Measurements from ENCODE around the gene SLC44A5. TPM values are rescaled to one million over a fixed set of nuclear protein-coding genes. Genes with fewer than 3 reads are reported as not detected.

The SLC44A5 gene
- total RNA-seq, 1 donor from 2014 or later = 15.4 TPM

GRCh38 chr1:75471252-75471651 lies 139.7 kb downstream of the SLC44A5 start:
- TF ChIP-seq CTCF (IDR thresholded peaks at IDR 0.05; ENCODE audit: partially characterized antibody, unreplicated experiment) = no peak
- H3K36me3 Mint-ChIP-seq (ENCODE audit: unreplicated experiment) = no peaks in the 10 kb centered on the region
- no peak overlapping the region for H3K27ac Mint-ChIP-seq (ENCODE audit: unreplicated experiment)
- H3K4me3 Mint-ChIP-seq (ENCODE audit: unreplicated experiment) = no peak overlapping the region
- no peak for DNase-seq
- no peaks in the 10 kb centered on the region for H3K4me1 Mint-ChIP-seq (ENCODE audit: low read depth, unreplicated experiment)
- no peaks in the 10 kb centered on the region for H3K9me3 Mint-ChIP-seq (ENCODE audit: unreplicated experiment)
- no peaks in the 10 kb centered on the region for H3K27me3 Mint-ChIP-seq (ENCODE audit: unreplicated experiment)

GRCh38 chr1:75470448-75470847 lies 140.5 kb downstream of the SLC44A5 start:
- no peak for TF ChIP-seq CTCF (IDR thresholded peaks at IDR 0.05; ENCODE audit: partially characterized antibody, unreplicated experiment)
- H3K9me3 Mint-ChIP-seq (ENCODE audit: unreplicated experiment) = no peaks in the 10 kb centered on the region
- no peaks in the 10 kb centered on the region for H3K4me1 Mint-ChIP-seq (ENCODE audit: low read depth, unreplicated experiment)
- DNase-seq = no peak
- no peaks in the 10 kb centered on the region for H3K36me3 Mint-ChIP-seq (ENCODE audit: unreplicated experiment)
- no peak overlapping the region for H3K4me3 Mint-ChIP-seq (ENCODE audit: unreplicated experiment)
- no peaks in the 10 kb centered on the region for H3K27me3 Mint-ChIP-seq (ENCODE audit: unreplicated experiment)
- no peak overlapping the region for H3K27ac Mint-ChIP-seq (ENCODE audit: unreplicated experiment)

DNA sequence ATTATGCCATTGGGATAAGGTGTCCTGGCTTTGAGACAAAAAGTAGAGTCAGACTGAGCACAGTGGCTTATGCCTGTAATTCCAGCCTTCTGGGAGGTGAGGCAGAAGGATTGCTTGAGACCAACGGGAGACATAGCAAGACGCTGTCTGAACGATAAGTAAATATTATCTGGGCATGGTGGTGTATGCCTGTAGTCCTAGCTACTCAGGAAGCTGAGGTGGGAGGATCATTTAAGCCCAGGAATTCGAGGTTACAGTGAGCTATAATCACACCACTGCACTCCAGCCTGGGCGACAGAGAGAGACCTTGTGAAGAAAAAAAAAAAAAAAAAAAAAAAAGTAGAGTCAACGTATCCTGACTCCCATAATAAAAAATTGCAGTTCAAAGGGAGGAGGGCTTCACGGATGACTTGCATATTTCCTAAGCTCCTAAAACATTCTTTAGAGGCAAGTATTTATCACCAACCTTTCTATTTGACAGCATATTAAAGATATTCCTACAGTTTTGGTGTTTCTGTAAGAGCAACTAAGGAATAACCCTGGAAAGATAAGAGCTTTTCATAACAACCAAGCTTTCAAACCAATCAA lies 141.2 kb downstream of the SLC44A5 start:
- no peak overlapping the region for H3K27ac Mint-ChIP-seq (ENCODE audit: unreplicated experiment)
- no peaks in the 10 kb centered on the region for H3K9me3 Mint-ChIP-seq (ENCODE audit: unreplicated experiment)
- no peak for DNase-seq
- H3K36me3 Mint-ChIP-seq (ENCODE audit: unreplicated experiment) = no peaks in the 10 kb centered on the region
- no peaks in the 10 kb centered on the region for H3K4me1 Mint-ChIP-seq (ENCODE audit: low read depth, unreplicated experiment)
- H3K27me3 Mint-ChIP-seq (ENCODE audit: unreplicated experiment) = no peaks in the 10 kb centered on the region
- TF ChIP-seq CTCF (IDR thresholded peaks at IDR 0.05; ENCODE audit: partially characterized antibody, unreplicated experiment) = no peak
- no peak overlapping the region for H3K4me3 Mint-ChIP-seq (ENCODE audit: unreplicated experiment)

DNA sequence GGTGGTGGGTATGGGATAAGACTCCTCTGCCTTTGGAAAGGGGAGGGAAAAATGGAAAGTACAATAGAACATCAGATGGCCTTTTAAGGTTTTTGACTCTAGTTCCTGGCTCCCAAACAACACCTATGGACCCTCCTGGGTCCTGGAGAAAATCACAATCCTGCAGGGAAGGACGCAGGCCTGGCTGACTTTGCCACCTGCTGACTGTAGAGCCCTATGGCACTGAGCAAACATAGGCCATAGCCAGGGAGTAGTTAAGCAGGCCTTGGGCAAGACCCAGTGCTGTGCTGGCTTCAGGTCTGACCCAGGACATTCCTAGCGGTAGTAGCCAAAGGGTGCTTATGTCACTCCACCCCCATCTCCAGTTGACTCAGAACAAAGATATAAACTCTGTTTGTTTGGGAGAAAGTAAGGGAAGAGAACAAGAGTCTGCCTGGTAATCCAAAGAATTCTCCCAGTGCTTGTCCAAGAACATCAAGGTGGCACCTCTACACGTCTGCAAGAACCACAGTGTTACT lies 149.0 kb downstream of the SLC44A5 start:
- no peaks in the 10 kb centered on the region for H3K4me1 Mint-ChIP-seq (ENCODE audit: low read depth, unreplicated experiment)
- H3K9me3 Mint-ChIP-seq (ENCODE audit: unreplicated experiment) = no peaks in the 10 kb centered on the region
- no peak for DNase-seq
- H3K4me3 Mint-ChIP-seq (ENCODE audit: unreplicated experiment) = no peak overlapping the region
- peaks cover 4% of the 10 kb centered on the region for H3K27me3 Mint-ChIP-seq (ENCODE audit: unreplicated experiment)
- TF ChIP-seq CTCF (IDR thresholded peaks at IDR 0.05; ENCODE audit: partially characterized antibody, unreplicated experiment) = no peak
- no peak overlapping the region for H3K27ac Mint-ChIP-seq (ENCODE audit: unreplicated experiment)
- H3K36me3 Mint-ChIP-seq (ENCODE audit: unreplicated experiment) = no peaks in the 10 kb centered on the region

- no peak for DNase-seq
- Mint-ChIP-seq H3K4me1 (ENCODE audit: low read depth, unreplicated experiment) (no peaks in the 10 kb centered on the region), H3K9me3 (ENCODE audit: unreplicated experiment) (peaks cover 2% of the 10 kb centered on the region), H3K27me3 (ENCODE audit: unreplicated experiment) (no peaks in the 10 kb centered on the region), H3K27ac (ENCODE audit: unreplicated experiment) (no peak overlapping the region), H3K36me3 (ENCODE audit: unreplicated experiment) (no peaks in the 10 kb centered on the region), H3K4me3 (ENCODE audit: unreplicated experiment) (no peak overlapping the region)
- no peak for TF ChIP-seq CTCF (IDR thresholded peaks at IDR 0.05; ENCODE audit: partially characterized antibody, unreplicated experiment)
Observed at GRCh38 chr1:75449998-75450397, 160.9 kb downstream of the SLC44A5 start.

Measured in glutamatergic neuron (in vitro differentiated cells).